BLaER1 treated with 17β-estradiol and CSF1 and Interleukin-3, amounts not matched to agents 10 nM and 100 nM (cell line): ENCODE data around the gene PTX4.

Experiments
- H3K27ac ChIP-seq, 11 experiments: shearing (Covaris generic); formaldehyde crosslinking; 2 replicates each; pipeline ENCODE4 v1.8.1; 2022
- H3K27me3 ChIP-seq, 11 experiments: shearing (Covaris generic); formaldehyde crosslinking; 2 replicates each; pipeline ENCODE4 v1.8.1; 2022
- H3K36me3 ChIP-seq, 11 experiments: shearing (Covaris generic); formaldehyde crosslinking; 2 replicates each; pipeline ENCODE4 v1.8.1; 2022
- H3K4me1 ChIP-seq, 10 experiments: shearing (Covaris generic); formaldehyde crosslinking; 2 replicates each; pipeline ENCODE4 v1.8.1; 2022
- H3K4me2 ChIP-seq, 11 experiments: shearing (Covaris generic); formaldehyde crosslinking; 2 replicates each; pipeline ENCODE4 v1.8.1; 2022
- H3K4me3 ChIP-seq, 10 experiments: shearing (Covaris generic); formaldehyde crosslinking; 2 replicates each; pipeline ENCODE4 v1.8.1; 2022
- H3K9ac ChIP-seq, 11 experiments: shearing (Covaris generic); formaldehyde crosslinking; 2 replicates each; pipeline ENCODE4 v1.8.1; 2022
- H3K9me3 ChIP-seq, 11 experiments: shearing (Covaris generic); formaldehyde crosslinking; replicated peaks in 1 of 11; 2 replicates each; pipeline ENCODE4 v1.8.1; 2022
- H4K20me1 ChIP-seq, 11 experiments: shearing (Covaris generic); formaldehyde crosslinking; 2 replicates each; pipeline ENCODE4 v1.8.1; 2022
- Cebpa-rat ChIP-seq, 11 experiments: shearing (Covaris generic); IDR thresholded peaks; 2 replicates each; pipeline ENCODE4 v1.8.1; 2022

Gene PTX4

GRCh38 chr16:1526608-1527555, 38.1 kb upstream of the PTX4 start:
- no peak for TF ChIP-seq Cebpa-rat (IDR thresholded peaks at IDR 0.05)
- H3K36me3 ChIP-seq = peaks cover 0 to 10% (median 0%) of the 10 kb centered on the region in 11 experiments; a peak in 3 of 22 replicates
- H3K9ac ChIP-seq = peak overlapping the region in 5 of 11 experiments; percentile 21 to 52 (median 23); a peak in 6 of 22 replicates
- H3K27ac ChIP-seq = peak overlapping the region in 2 of 11 experiments; percentile 1 to 29; a peak in 2 of 22 replicates
- H3K27me3 ChIP-seq = peaks cover 17 to 36% (median 20%) of the 10 kb centered on the region in 11 experiments
- peaks cover 0 to 55% (median 26%) of the 10 kb centered on the region in 11 experiments; a peak in 20 of 22 replicates for H4K20me1 ChIP-seq
- H3K4me1 ChIP-seq = peaks cover 17 to 58% (median 43%) of the 10 kb centered on the region in 10 experiments
- no peak overlapping the region for H3K4me3 ChIP-seq
- H3K4me2 ChIP-seq = peak overlapping the region; percentile 66 to 96 (median 83)
- H3K9me3 ChIP-seq = no peaks in the 10 kb centered on the region

- no peak for TF ChIP-seq Cebpa-rat (IDR thresholded peaks at IDR 0.05)
- Histone ChIP-seq H3K36me3 (peaks cover 0 to 10% (median 0%) of the 10 kb centered on the region in 11 experiments; a peak in 3 of 22 replicates), H3K27ac (no peak overlapping the region), H3K4me2 (peak overlapping the region; percentile 66 to 96 (median 83); a peak in 21 of 22 replicates), H3K4me3 (no peak overlapping the region), H3K27me3 (peaks cover 8 to 28% (median 11%) of the 10 kb centered on the region in 11 experiments), H3K9ac (peak overlapping the region in 4 of 11 experiments; percentile 22 to 52 (median 28); a peak in 6 of 22 replicates), H4K20me1 (peaks cover 0 to 47% (median 18%) of the 10 kb centered on the region in 11 experiments; a peak in 15 of 22 replicates), H3K4me1 (peaks cover 12 to 50% (median 35%) of the 10 kb centered on the region in 10 experiments), H3K9me3 (no peaks in the 10 kb centered on the region)
These were observed 37.3 kb upstream of the PTX4 start for GRCh38 chr16:1525871-1526607.

- Histone ChIP-seq H4K20me1 (peaks cover 0 to 30% (median 9%) of the 10 kb centered on the region in 11 experiments; a peak in 9 of 22 replicates), H3K4me2 (no peak overlapping the region), H3K27me3 (peaks cover 0 to 17% (median 0%) of the 10 kb centered on the region in 11 experiments; a peak in 8 of 22 replicates), H3K4me3 (no peak overlapping the region), H3K9me3 (no peaks in the 10 kb centered on the region), H3K27ac (no peak overlapping the region), H3K9ac (no peak overlapping the region), H3K4me1 (peaks cover 12 to 35% (median 29%) of the 10 kb centered on the region in 10 experiments), H3K36me3 (peaks cover 0 to 19% (median 0%) of the 10 kb centered on the region in 11 experiments; a peak in 7 of 22 replicates)
- TF ChIP-seq Cebpa-rat (IDR thresholded peaks at IDR 0.05) = no peak
These were observed 35.6 kb upstream of the PTX4 start for GRCh38 chr16:1524366-1524765.

GRCh38 chr16:1523581-1524245, 35.0 kb upstream of the PTX4 start:
- H3K4me3 ChIP-seq = no peak overlapping the region
- peaks cover 12 to 33% (median 29%) of the 10 kb centered on the region in 10 experiments for H3K4me1 ChIP-seq
- H4K20me1 ChIP-seq = peaks cover 0 to 28% (median 7%) of the 10 kb centered on the region in 11 experiments; a peak in 9 of 22 replicates
- H3K4me2 ChIP-seq = no peak overlapping the region
- H3K9ac ChIP-seq = no peak overlapping the region
- peaks cover 0 to 17% (median 0%) of the 10 kb centered on the region in 11 experiments; a peak in 8 of 22 replicates for H3K27me3 ChIP-seq
- H3K9me3 ChIP-seq = no peaks in the 10 kb centered on the region
- peaks cover 0 to 20% (median 0%) of the 10 kb centered on the region in 11 experiments; a peak in 7 of 22 replicates for H3K36me3 ChIP-seq
- no peak overlapping the region for H3K27ac ChIP-seq
- TF ChIP-seq Cebpa-rat (IDR thresholded peaks at IDR 0.05) = no peak

GRCh38 chr16:1520461-1520860, 31.7 kb upstream of the PTX4 start:
- H3K27ac ChIP-seq = no peak overlapping the region
- no peak overlapping the region for H3K4me3 ChIP-seq
- no peak for TF ChIP-seq Cebpa-rat (IDR thresholded peaks at IDR 0.05)
- peaks cover 0 to 5% (median 0%) of the 10 kb centered on the region in 11 experiments; a peak in 5 of 22 replicates for H3K27me3 ChIP-seq
- no peaks in the 10 kb centered on the region; a peak in 2 of 22 replicates for H3K9me3 ChIP-seq
- peaks cover 0 to 20% (median 0%) of the 10 kb centered on the region in 11 experiments; a peak in 7 of 22 replicates for H3K36me3 ChIP-seq
- H3K4me2 ChIP-seq = no peak overlapping the region
- no peak overlapping the region; a peak in 1 of 22 replicates for H3K9ac ChIP-seq
- peaks cover 0 to 4% (median 3%) of the 10 kb centered on the region in 10 experiments; a peak in 16 of 20 replicates for H3K4me1 ChIP-seq
- H4K20me1 ChIP-seq = peaks cover 0 to 9% (median 0%) of the 10 kb centered on the region in 11 experiments; a peak in 3 of 22 replicates

- Histone ChIP-seq H3K36me3 (peaks cover 0 to 20% (median 0%) of the 10 kb centered on the region in 11 experiments; a peak in 7 of 22 replicates), H4K20me1 (peaks cover 0 to 7% (median 0%) of the 10 kb centered on the region in 11 experiments; a peak in 2 of 22 replicates), H3K27ac (no peak overlapping the region)
These were observed 31.1 kb upstream of the PTX4 start for GRCh38 chr16:1519831-1520230.

GRCh38 chr16:1518626-1519135, 29.9 kb upstream of the PTX4 start:
- no peaks in the 10 kb centered on the region for H3K27me3 ChIP-seq
- no peak overlapping the region for H3K4me2 ChIP-seq
- no peak overlapping the region for H3K9ac ChIP-seq
- H4K20me1 ChIP-seq = peaks cover 0 to 7% (median 0%) of the 10 kb centered on the region in 11 experiments; a peak in 2 of 22 replicates
- no peaks in the 10 kb centered on the region for H3K4me1 ChIP-seq
- no peak for TF ChIP-seq Cebpa-rat (IDR thresholded peaks at IDR 0.05)
- H3K9me3 ChIP-seq = peaks cover 10 to 18% (median 16%) of the 10 kb centered on the region in 11 experiments
- no peak overlapping the region for H3K4me3 ChIP-seq
- H3K36me3 ChIP-seq = peaks cover 0 to 28% (median 8%) of the 10 kb centered on the region in 11 experiments; a peak in 16 of 22 replicates
- no peak overlapping the region for H3K27ac ChIP-seq

More at GRCh38 chr16:1519831-1520230, 31.1 kb upstream of the PTX4 start:
- peaks cover 0 to 6% (median 5%) of the 10 kb centered on the region in 11 experiments; a peak in 12 of 22 replicates for H3K9me3 ChIP-seq
- no peaks in the 10 kb centered on the region for H3K4me1 ChIP-seq
- TF ChIP-seq Cebpa-rat (IDR thresholded peaks at IDR 0.05) = no peak
- H3K4me3 ChIP-seq = no peak overlapping the region
- no peaks in the 10 kb centered on the region for H3K27me3 ChIP-seq
- H3K4me2 ChIP-seq = no peak overlapping the region
- H3K9ac ChIP-seq = no peak overlapping the region
